T-cell (primary cell): ENCODE measurements around the gene TOP1. TPM values are rescaled to one million over a fixed set of nuclear protein-coding genes. Genes with fewer than 3 reads are reported as not detected.
A peak's percentile ranks its signal among the peaks of the same experiment; 100 is the strongest.

Source experiments
- ATAC-seq, 4 experiments: fragments of 200-7000 bp in 3 of 4; fragments of 150-1000 bp in 1 of 4; cut with Tn5 transposase; replicated peaks in 1 of 4; 1 replicate in 3 of 4; 2 replicates in 1 of 4; pipeline ENCODE4 v1.10.0; 2021; ENCODE audit warnings: moderate library complexity in 3 of 4, mild to moderate bottlenecking in 2 of 4, moderate number of reproducible peaks in 1 of 4
- CTCF ChIA-PET, 2 donors: fragments of 300-600 bp; sonication (Branson Sonifier 250); formaldehyde crosslinking; loops; one replicate each; lab custom pipeline; 2022; ENCODE audit warnings: antibody characterized with exemption in 2 of 2; lab: Charles Lee
- POLR2A ChIA-PET, 2 donors: fragments of 300-600 bp; sonication (Branson Sonifier 250); formaldehyde crosslinking; loops; one replicate each; lab custom pipeline; 2022; ENCODE audit warnings: antibody characterized with exemption in 2 of 2; lab: Charles Lee
- DNase-seq, 35 experiments: peaks; one replicate each; pipeline versions ENCODE4 v3.0.0 to v3.0.0-alpha.2; 2013 to 2023
- H3K27ac ChIP-seq: one replicate; pipeline ENCODE4 v1.5.1; 2013; ENCODE audit warnings: low read length
- H3K27me3 ChIP-seq, 2 experiments: replicated peaks in 1 of 2; 1 replicate in 1 of 2; 2 replicates in 1 of 2; pipeline versions ENCODE4 v1.6.1 to v1.7.0; 2013; ENCODE audit warnings: low read length in 1 of 2, mixed read lengths in 1 of 2; ENCODE audit not compliant: control insufficient read depth in 2 of 2, insufficient read depth in 2 of 2; ENCODE audit errors: extremely low read depth in 1 of 2
- H3K36me3 ChIP-seq, 2 donors: 1 replicate in 1 of 2; 2 replicates in 1 of 2; pipeline versions ENCODE4 v1.6.1 to v1.7.0; 2013; ENCODE audit warnings: low read length in 1 of 2; ENCODE audit not compliant: control insufficient read depth in 2 of 2, insufficient read depth in 1 of 2; ENCODE audit errors: extremely low read depth in 1 of 2
- H3K4me1 ChIP-seq, 2 experiments: 1 replicate in 1 of 2; 2 replicates in 1 of 2; pipeline versions ENCODE4 v1.6.1 to v1.7.0; 2013; ENCODE audit warnings: low read length in 2 of 2, mixed read lengths in 1 of 2; ENCODE audit not compliant: insufficient read depth in 2 of 2, control insufficient read depth in 1 of 2; ENCODE audit errors: extremely low read depth in 1 of 2
- H3K4me3 ChIP-seq, 2 donors: 1 replicate in 1 of 2; 2 replicates in 1 of 2; pipeline versions ENCODE4 v1.5.1 to v1.7.0; 2013; ENCODE audit warnings: mild to moderate bottlenecking in 2 of 2, low read length in 1 of 2, moderate library complexity in 1 of 2; ENCODE audit not compliant: control insufficient read depth in 1 of 2; ENCODE audit errors: extremely low read depth in 1 of 2
- H3K9me3 ChIP-seq: 2 replicates; pipeline ENCODE4 v1.7.0; 2013
- H3K27ac Mint-ChIP-seq, 2 donors: one replicate each; pipeline ENCODE4 v1.8.0; 2020 to 2021; ENCODE audit warnings: mild to moderate bottlenecking in 2 of 2, mixed read lengths in 2 of 2
- H3K27me3 Mint-ChIP-seq, 2 donors: one replicate each; pipeline ENCODE4 v1.8.0; 2021 to 2022; ENCODE audit warnings: mixed read lengths in 2 of 2
- H3K36me3 Mint-ChIP-seq: one replicate; pipeline ENCODE4 v1.8.0; 2021; ENCODE audit warnings: mixed read lengths
- H3K4me1 Mint-ChIP-seq, 3 donors: one replicate each; pipeline ENCODE4 v1.8.0; 2020 to 2022; ENCODE audit warnings: mixed read lengths in 3 of 3, mild to moderate bottlenecking in 1 of 3
- H3K4me3 Mint-ChIP-seq, 3 donors: one replicate each; pipeline ENCODE4 v1.8.0; 2020 to 2022; ENCODE audit warnings: mild to moderate bottlenecking in 3 of 3, mixed read lengths in 3 of 3, moderate library complexity in 3 of 3
- H3K9me3 Mint-ChIP-seq, 3 donors: one replicate each; pipeline ENCODE4 v1.8.0; 2020 to 2022; ENCODE audit warnings: mixed read lengths in 3 of 3
- WGBS: methylation state at CpG from one replicate; pipeline ENCODE4 v1.1.5; 2013; ENCODE audit warnings: missing lambda C conversion rate; ENCODE audit not compliant: insufficient coverage; 5-methylcytosine and 5-hydroxymethylcytosine counted together
- total RNA-seq, 35 experiments: library from RNA in 6 of 35; stranded (reverse) in 6 of 35; fragments of 120-200 nt in 1 of 35; gene quantifications; one replicate each; pipeline versions ENCODE4 v1.2.1 to v1.2.4 and lab custom pipeline; 2013 to 2026

The TOP1 gene
- total RNA-seq, 5 donors from 2014 or later (not counting 1 experiment from before 2014, with no cell fraction given) = 30.2 to 41.2 (median 38.1) TPM

DNA sequence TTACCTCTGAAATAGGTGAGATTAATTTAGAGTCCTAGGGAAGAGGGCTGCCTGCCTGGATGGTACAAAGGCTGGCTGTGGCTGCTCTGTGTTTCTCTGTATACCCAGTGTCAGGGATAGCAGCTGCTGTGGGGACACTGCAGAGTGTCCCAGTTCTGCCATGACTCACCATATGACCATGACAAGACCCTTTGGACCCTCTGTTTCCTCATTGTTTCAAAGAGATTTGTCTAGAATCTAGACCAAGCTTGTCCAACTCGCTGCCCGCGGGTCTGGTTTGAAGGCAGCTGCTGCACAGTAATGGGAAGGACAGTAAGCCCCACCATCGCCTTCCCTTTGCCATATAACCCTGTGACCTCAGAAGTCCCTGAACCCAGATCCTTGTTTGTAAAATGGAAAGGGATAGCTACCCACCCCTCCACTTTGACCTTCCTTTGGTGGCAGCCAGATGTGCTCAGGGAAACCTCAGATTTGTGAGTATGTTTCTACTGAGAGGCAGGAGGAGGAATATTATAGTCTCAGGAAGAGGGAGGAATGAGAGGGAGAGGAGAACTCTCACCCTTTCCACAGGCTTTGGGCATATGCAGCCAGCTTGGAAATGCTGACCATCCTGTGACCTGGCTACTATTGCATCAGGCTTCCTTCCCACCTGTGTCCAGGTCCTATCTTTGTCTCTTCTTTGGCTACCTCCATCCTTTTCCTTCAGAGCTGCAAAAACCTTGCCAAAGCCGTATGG, 122.7 kb downstream of the TOP1 start:
- ATAC-seq = peak in 2 of 4 experiments; percentile 3 to 22
- Histone ChIP-seq H3K9me3 (no peaks in the 10 kb centered on the region), H3K4me1 (peaks cover 86 to 100% of the 10 kb centered on the region in 2 experiments), H3K27me3 (no peaks in the 10 kb centered on the region), H3K36me3 (peaks cover 3 to 18% of the 10 kb centered on the region in 2 donors), H3K27ac (peak overlapping the region; percentile 76), H3K4me3 (no peak overlapping the region)
- Mint-ChIP-seq H3K9me3 (no peaks in the 10 kb centered on the region), H3K27ac (peak overlapping the region; percentile 97 to 100), H3K4me3 (peak overlapping the region in 2 of 3 donors; percentile 1 to 89), H3K4me1 (peaks cover 95 to 100% (median 96%) of the 10 kb centered on the region in 3 donors), H3K27me3 (no peaks in the 10 kb centered on the region), H3K36me3 (no peaks in the 10 kb centered on the region)
- no CpG with 5 or more reads among the region's 5 CpGs for WGBS
- CTCF ChIA-PET = interaction anchor here in 1 of 2 donors (0.6 to 2.4 kb wide), 2 partner anchors 16 to 116 kb away, joined by 3 to 8 read pairs; no protein-coding TSS in a partner anchor
- POLR2A ChIA-PET = no interaction called here
- no peak for DNase-seq

DNA sequence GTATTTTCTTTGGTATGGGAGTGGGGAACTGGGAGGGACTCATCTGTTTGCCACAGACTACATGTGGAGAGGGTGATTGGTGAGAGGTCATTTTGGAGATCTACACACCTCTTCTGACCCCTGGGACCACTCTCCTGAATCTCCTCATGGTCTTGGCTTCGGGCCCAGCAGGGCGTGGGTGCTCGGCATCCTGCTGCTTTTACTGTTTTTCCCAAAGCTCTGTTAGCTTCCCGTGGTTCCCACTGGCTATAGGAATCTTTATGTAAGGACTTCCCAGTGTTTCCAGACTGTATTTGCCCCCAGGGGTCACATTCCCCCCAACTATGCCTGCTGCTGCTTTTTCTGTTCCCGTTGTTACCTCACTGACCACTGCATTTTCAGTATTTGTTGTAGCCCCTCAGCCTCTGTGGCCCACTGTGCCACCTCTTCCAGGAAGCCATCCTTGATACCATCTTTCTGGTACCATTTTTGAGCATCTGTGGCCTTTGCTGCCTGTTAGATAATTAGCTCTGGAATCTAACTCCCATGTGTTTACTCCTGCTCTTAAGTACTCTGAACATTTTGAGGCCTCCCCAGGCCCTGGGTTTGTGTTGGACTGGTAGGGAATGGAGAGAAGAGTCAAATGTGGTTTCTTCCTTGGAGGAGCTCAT, 123.6 kb downstream of the TOP1 start:
- WGBS = 88% methylated on average over 1 of the region's 5 CpGs
- Mint-ChIP-seq H3K4me3 (peak overlapping the region in 2 of 3 donors; percentile 5 to 89), H3K4me1 (peaks cover 95 to 100% (median 96%) of the 10 kb centered on the region in 3 donors), H3K27ac (peak overlapping the region; percentile 97 to 100), H3K27me3 (peaks cover 0 to 2% of the 10 kb centered on the region in 2 donors), H3K36me3 (no peaks in the 10 kb centered on the region), H3K9me3 (no peaks in the 10 kb centered on the region)
- ATAC-seq (no peak), DNase-seq (no peak)
- H3K36me3 ChIP-seq = peaks cover 3 to 12% of the 10 kb centered on the region in 2 donors
- peak overlapping the region; percentile 76 for H3K27ac ChIP-seq
- no peaks in the 10 kb centered on the region for H3K9me3 ChIP-seq
- H3K4me1 ChIP-seq = peaks cover 84 to 100% of the 10 kb centered on the region in 2 experiments
- ChIA-PET POLR2A (interaction anchor here in 1 of 2 donors (1.0 kb wide), 1 partner anchor 11 kb away, joined by 5 read pairs; no protein-coding TSS in a partner anchor), CTCF (interaction anchor here in 1 of 2 donors (1.1 to 2.4 kb wide), 4 partner anchors 10 to 17 kb away, joined by 4 to 8 read pairs (median 6); no protein-coding TSS in a partner anchor)
- H3K27me3 ChIP-seq = no peaks in the 10 kb centered on the region
- H3K4me3 ChIP-seq = no peak overlapping the region

DNA sequence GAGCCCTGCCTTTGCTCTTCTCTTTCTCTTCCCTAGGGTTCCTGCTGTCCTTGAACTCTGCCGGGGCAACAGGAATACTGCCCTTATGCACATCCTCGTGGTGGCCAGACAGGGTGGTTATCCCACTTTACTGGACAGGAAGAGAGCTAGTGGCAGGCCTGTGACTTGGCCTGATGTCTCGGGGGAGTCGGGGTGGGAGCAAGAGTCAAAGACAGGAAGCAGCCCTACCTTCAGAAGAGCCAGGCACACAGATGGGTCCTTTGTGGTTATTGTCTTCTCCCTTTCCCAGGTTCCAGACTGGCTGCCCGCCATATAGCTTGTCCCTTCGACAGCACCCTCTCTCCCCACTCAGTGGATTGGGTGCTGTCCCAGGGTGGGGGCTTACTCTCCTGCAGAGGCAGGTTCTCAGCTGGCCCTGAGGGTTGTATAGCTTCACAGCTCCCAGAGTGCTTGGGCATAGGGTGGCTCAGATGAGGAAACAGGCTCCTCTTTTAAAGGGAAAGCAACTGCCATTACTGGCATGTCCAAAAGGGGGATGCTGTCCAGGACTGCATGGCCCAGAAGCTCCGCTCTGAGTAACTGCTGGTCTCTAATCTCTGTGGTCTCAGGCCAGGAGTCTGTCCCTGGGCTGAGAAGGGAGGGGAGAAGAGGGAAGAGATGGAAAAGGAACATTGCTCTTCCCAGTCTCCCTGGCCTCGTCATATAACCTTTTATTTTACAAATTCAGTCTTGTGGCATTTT, 126.0 kb downstream of the TOP1 start:
- H3K4me3 Mint-ChIP-seq = peak overlapping the region in 1 of 3 donors; percentile 90
- H3K4me1 Mint-ChIP-seq = peaks cover 96 to 100% (median 97%) of the 10 kb centered on the region in 3 donors
- peaks cover 0 to 2% of the 10 kb centered on the region in 2 donors for H3K27me3 Mint-ChIP-seq
- H3K4me3 ChIP-seq = peak overlapping the region in 1 of 2 donors; percentile 29
- DNase-seq = no peak
- H3K27ac ChIP-seq = peak overlapping the region; percentile 90
- peaks cover 2% of the 10 kb centered on the region for H3K36me3 Mint-ChIP-seq
- ATAC-seq = no peak
- ChIA-PET POLR2A (interaction anchor here in 1 of 2 donors (0.7 to 3.2 kb wide), 2 partner anchors 13 to 97 kb away, joined by 3 to 16 read pairs; no protein-coding TSS in a partner anchor), CTCF (interaction anchor here (0.5 to 4.9 kb wide), 6 partner anchors 10 to 59 kb away, joined by 3 to 43 read pairs (median 4); no protein-coding TSS in a partner anchor)
- H3K36me3 ChIP-seq = peaks cover 3 to 10% of the 10 kb centered on the region in 2 donors
- H3K27ac Mint-ChIP-seq = peak overlapping the region; percentile 97 to 100
- no peaks in the 10 kb centered on the region for H3K9me3 ChIP-seq
- H3K4me1 ChIP-seq = peaks cover 88 to 100% of the 10 kb centered on the region in 2 experiments
- WGBS = 0% methylated on average over 1 of the region's 8 CpGs
- no peaks in the 10 kb centered on the region for H3K9me3 Mint-ChIP-seq
- no peaks in the 10 kb centered on the region for H3K27me3 ChIP-seq

DNA sequence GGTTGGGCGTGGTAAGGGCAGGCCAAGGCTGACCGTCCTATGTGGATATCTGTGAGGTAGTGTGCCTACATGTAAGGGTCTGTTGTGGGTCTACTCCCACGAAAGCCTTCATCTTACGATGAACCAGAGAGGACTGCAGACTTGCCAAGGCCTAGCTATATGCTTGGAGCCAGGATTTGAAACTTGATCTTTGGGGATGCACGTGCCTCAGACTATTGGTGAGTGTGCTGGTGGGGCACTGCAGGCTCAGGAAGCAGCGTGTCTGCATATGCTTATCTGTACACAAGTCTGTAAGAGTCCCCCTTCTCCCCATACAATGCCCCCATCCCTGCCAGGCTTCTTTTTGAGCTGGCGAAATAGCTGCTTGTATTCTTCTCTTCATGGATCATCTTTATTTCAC, 126.6 kb downstream of the TOP1 start:
- H3K36me3 Mint-ChIP-seq = peaks cover 9% of the 10 kb centered on the region
- ChIA-PET POLR2A (interaction anchor here in 1 of 2 donors (3.2 kb wide), 1 partner anchor 14 kb away, joined by 16 read pairs; no protein-coding TSS in a partner anchor), CTCF (interaction anchor here (1.2 to 4.9 kb wide), 4 partner anchors 11 to 20 kb away, joined by 4 to 43 read pairs (median 14); no protein-coding TSS in a partner anchor)
- H3K27me3 Mint-ChIP-seq = peaks cover 0 to 2% of the 10 kb centered on the region in 2 donors
- H3K4me1 Mint-ChIP-seq = peaks cover 96 to 100% (median 97%) of the 10 kb centered on the region in 3 donors
- Histone ChIP-seq H3K27ac (peak overlapping the region; percentile 90), H3K9me3 (no peaks in the 10 kb centered on the region), H3K36me3 (peaks cover 5 to 15% of the 10 kb centered on the region in 2 donors), H3K27me3 (no peaks in the 10 kb centered on the region), H3K4me1 (peaks cover 88 to 100% of the 10 kb centered on the region in 2 experiments), H3K4me3 (no peak overlapping the region)
- ATAC-seq (no peak), DNase-seq (no peak)
- H3K4me3 Mint-ChIP-seq = peak overlapping the region in 1 of 3 donors; percentile 90
- peak overlapping the region; percentile 97 to 100 for H3K27ac Mint-ChIP-seq
- 83% methylated on average over 5 of the region's 7 CpGs for WGBS
- H3K9me3 Mint-ChIP-seq = no peaks in the 10 kb centered on the region

DNA sequence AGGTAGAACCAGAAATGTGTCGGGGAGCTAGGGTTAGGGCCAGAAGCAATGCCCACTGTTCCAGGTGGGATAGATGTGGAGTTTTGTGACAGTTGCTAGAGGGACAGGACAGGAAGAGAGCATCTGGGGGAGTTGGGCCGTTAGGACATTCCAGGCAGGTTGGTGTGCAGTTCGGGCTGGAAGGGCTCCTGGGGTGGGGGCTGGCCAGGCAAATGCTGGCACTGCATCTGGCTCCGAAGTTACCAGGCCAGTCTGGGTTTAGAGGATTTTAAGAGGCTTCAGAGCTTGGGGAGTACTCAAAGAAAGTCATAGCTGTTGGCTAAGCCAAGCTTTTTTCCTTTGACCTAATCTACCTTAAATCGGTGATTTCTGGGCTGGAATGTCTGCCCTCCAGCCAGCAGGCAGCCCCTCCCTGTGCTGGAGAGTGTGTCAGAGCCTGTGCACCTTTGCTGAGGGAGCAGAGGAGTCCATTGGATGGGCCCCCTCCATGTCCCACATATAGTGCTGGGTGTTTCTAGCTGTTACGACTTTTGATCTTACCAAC, 129.5 kb downstream of the TOP1 start:
- ATAC-seq (no peak), DNase-seq (no peak)
- ChIA-PET CTCF (interaction anchor here (0.8 to 4.9 kb wide), 7 partner anchors 9 to 75 kb away, joined by 3 to 43 read pairs (median 4); no protein-coding TSS in a partner anchor), POLR2A (interaction anchor here (0.6 to 1.3 kb wide), 4 partner anchors 13 to 460 kb away, joined by 4 read pairs; partner anchors contain the start of gene CHD6 (in 1 of the 2))
- H3K27ac Mint-ChIP-seq = peak overlapping the region; percentile 97 to 100
- no peaks in the 10 kb centered on the region for H3K9me3 Mint-ChIP-seq
- 54% methylated on average over 3 of the region's 6 CpGs for WGBS
- no peaks in the 10 kb centered on the region for H3K27me3 ChIP-seq
- peaks cover 12 to 44% of the 10 kb centered on the region in 2 donors for H3K36me3 ChIP-seq
- H3K4me3 Mint-ChIP-seq = peak overlapping the region; percentile 71 to 90 (median 72)
- peaks cover 73 to 100% of the 10 kb centered on the region in 2 experiments for H3K4me1 ChIP-seq
- peaks cover 94% of the 10 kb centered on the region in 3 donors for H3K4me1 Mint-ChIP-seq
- H3K27ac ChIP-seq = peak overlapping the region; percentile 90
- H3K36me3 Mint-ChIP-seq = peaks cover 24% of the 10 kb centered on the region
- H3K9me3 ChIP-seq = no peaks in the 10 kb centered on the region
- H3K27me3 Mint-ChIP-seq = peaks cover 0 to 2% of the 10 kb centered on the region in 2 donors
- peak overlapping the region; percentile 22 to 32 for H3K4me3 ChIP-seq
